ENCODE measurements around the gene ZNF514. TPM values are rescaled to one million over a fixed set of nuclear protein-coding genes. Genes with fewer than 3 reads are reported as not detected.
"Not testable (repeated sequence)": the region's sequence is repeated elsewhere in the genome, so short reads cannot be mapped to it uniquely, and the experiment has no call there.

Gene ZNF514
- polyA plus RNA-seq, 5 donors: 35.1 to 48.7 (median 41.3) TPM

- no peak for DNase-seq
Observed at GRCh38 chr2:95149397-95149984, 10.2 kb downstream of the ZNF514 start.

DNA sequence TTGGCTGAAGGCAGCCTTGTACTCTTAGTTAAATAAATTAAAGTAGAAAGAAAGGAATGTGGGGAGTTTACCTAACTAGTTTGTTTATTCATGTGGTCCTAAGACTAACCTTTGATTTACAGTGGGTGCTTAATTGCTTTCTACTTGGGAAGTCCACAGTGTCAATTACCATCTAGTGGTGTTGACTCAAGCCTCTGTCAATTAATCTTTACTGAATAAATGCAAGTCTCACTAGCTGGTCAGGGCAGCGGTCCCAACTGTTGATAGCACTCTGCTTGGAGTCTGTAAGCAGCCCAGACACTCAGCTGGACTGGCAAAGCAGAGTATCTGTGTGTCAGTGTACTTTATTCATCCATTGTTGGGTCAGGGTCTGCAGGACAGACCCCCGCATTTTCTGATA lies 15.8 kb downstream of the ZNF514 start:
- DNase-seq: no peak

DNA sequence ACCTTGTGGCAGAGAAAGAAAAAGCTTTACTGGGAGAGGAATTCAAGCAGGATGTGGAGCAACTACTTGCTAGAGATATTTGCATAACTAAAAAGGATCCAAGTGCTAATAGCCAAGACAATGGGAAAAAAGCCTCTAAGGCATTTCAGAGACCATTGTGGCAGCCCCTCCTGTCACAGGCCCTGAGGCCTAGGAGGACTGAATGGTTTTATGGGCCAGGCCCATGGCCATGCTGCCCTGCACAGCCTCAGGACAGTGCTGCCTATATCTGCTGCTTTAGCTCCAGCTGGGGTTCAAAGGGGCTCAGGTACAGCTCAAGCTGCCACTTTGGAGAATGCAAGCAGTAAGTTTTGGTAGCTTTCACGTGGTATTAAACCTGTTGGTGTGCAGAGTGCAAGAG lies 20.9 kb downstream of the ZNF514 start:
- no peak for DNase-seq

GRCh38 chr2:95122197-95122551 lies 37.5 kb downstream of the ZNF514 start:
- no peak for DNase-seq

DNA sequence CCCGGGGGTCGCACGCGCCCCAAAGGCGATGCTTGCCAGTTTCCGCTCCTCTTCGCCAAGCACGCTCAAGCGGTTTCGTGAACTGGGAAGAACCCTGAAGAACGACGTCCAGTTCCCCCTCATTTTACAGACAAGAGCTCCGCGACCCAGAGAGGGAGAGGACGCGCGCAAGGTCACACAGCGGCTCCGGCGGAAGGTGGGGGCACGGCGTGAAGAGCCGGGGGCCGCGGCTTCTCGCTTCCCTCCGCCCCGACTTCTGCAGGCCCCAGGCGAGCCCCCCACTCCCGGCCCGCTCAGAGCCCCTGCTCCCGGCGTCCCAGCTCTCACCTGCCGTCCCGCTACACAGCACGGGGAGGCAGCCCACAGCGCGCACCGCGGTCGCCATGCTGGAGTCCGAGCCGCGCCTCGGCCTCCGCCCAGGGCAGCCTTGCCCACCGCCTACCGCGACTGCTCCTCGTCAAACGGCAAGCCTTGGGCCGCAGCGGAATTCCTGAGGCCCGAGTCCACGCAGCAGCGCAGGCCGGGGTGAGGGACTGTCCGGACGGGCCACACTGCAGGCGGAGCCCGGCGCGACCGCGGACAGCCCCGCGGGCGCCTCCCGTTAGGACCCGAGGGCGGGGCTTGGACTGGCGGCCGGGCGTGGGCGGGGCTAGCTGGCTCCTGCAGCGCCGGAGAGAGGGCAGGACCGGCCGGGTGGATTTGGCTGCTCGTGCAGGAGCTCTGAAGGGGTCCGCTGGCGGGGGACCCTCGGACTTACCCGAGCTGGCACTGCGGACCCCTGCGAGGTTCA lies 38.0 kb downstream of the ZNF514 start, which contains the start of gene MRPS5:
TSS of gene MRPS5 (minus strand) at position 402 of the 790 bp plus-strand sequence. CDS start at position 385, 17 bp downstream.
- DNase-seq: peak; percentile 77 to 80

DNA sequence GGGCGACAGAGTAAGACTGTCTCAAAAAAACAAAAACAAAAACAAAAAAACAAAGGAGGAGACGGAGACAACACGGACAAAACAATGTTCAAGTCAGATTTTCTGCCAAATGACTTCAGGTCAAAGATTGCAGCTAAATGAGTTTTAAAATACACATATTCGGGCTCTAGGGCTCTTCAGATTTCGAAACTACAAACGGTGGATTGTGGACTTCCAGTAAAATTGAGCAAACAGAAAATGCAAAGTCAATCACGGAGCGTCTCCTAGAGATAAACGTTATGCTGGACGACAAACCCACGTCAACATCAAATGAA lies 38.6 kb downstream of the ZNF514 start:
- peak; percentile 29 to 40 for DNase-seq

- peak; percentile 24 to 44 for DNase-seq
Observed at GRCh38 chr2:95115418-95115817, 44.2 kb downstream of the ZNF514 start.

- DNase-seq: no peak
Observed at GRCh38 chr2:95113464-95113863, 46.2 kb downstream of the ZNF514 start.

DNA sequence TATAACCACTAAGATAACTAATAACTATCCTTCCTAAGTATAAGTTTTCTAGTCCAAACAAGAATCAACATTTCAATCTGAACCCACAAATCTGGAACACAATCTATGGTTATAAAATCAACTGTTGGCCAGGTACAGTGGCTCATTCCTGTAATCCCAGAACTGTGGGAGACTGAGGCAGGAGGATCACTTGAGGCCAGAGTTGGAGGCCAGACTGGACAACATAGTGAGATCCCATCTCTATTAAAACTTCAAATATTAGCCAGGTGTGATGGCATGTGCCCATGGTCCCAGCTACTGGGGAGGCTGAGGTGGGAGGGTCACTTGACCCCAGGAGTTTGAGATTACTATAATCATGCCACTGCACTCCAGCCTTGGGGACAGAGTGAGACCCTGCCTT lies 49.3 kb downstream of the ZNF514 start:
- DNase-seq: no peak

DNA sequence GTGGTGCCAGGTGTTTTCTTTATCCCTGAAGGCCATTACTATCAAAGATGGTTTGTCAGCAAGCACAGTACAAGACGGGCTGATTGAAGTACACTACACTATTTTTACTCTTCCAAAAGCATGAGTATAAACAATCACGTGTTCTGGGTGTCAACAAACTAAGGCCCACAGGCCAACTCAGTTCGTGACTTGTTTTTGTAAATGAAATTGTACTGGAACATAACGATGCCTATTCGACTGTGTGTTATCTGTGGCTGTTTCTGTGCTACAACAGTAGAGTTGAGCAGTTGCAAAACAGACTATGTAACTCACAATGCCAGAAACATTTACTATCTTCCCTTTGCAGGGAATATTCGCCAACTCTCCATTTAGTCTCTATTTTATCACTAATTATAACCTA lies 50.4 kb downstream of the ZNF514 start:
- DNase-seq: no peak

- DNase-seq: no peak
Observed at GRCh38 chr2:95106081-95106480, 53.6 kb downstream of the ZNF514 start.

DNA sequence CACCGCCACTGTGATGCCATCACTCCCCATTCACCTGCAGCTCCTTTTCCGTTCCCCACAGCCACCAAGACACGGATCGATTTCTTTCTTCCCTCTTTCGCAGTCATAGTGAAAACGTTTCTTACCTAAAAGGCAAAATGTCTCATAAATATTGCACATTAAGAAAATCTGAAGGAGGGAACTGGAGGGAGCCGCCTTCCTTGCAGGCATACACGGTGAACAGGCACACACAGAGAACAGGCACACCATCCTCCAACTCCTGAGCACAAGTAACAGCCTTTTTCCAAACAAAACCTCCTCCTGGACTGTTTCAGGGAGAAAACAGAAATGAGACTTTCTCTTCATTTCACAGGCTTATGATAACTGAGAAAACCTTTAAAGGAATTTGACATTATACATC lies 55.0 kb downstream of the ZNF514 start:
- DNase-seq: no peak

- no peak for DNase-seq
Observed at GRCh38 chr2:95099910-95100309, 59.7 kb downstream of the ZNF514 start.

- not testable (repeated sequence) for DNase-seq
Observed at GRCh38 chr2:95098273-95098672, 61.4 kb downstream of the ZNF514 start.

Other genes with a start within 250 kb of the ZNF514 start
- 1 to 10 TPM in 2 of 5 donors, under 1 TPM in 3; 0.51 to 2.4 (median 0.78) TPM for gene MAL, start 134.1 kb downstream of the ZNF514 start, polyA plus RNA-seq (ENCODE audit: insufficient read depth in 1 of 5, insufficient read length in 5 of 5, low replicate concordance in 1 of 5)
- 100 to 1,000 TPM in 1 of 5 donors, 10 to 100 TPM in 4; 81.2 to 103 (median 88.0) TPM for gene MRPS5, start 38.0 kb downstream of the ZNF514 start, polyA plus RNA-seq (ENCODE audit: insufficient read depth in 1 of 5, insufficient read length in 5 of 5, low replicate concordance in 1 of 5)
- 1 to 10 TPM; 5.6 to 9.1 (median 8.2) TPM for gene ZNF2, start 6.0 kb upstream of the ZNF514 start, polyA plus RNA-seq (ENCODE audit: insufficient read depth in 1 of 5, insufficient read length in 5 of 5, low replicate concordance in 1 of 5)
- 1 to 10 TPM; 2.5 to 5.7 (median 4.2) TPM for gene ZNF892, start 47.7 kb upstream of the ZNF514 start, polyA plus RNA-seq (ENCODE audit: insufficient read depth in 1 of 5, insufficient read length in 5 of 5, low replicate concordance in 1 of 5)
- gene PROM2, start 114.6 kb upstream of the ZNF514 start, polyA plus RNA-seq (ENCODE audit: insufficient read depth in 1 of 5, insufficient read length in 5 of 5, low replicate concordance in 1 of 5): 10 to 100 TPM in 4 of 5 donors, 1 to 10 TPM in 1; 8.5 to 14.6 (median 14.2) TPM
- gene KCNIP3, start 137.5 kb upstream of the ZNF514 start, polyA plus RNA-seq (ENCODE audit: insufficient read depth in 1 of 5, insufficient read length in 5 of 5, low replicate concordance in 1 of 5): 10 to 100 TPM in 1 of 5 donors, 1 to 10 TPM in 4; 6.2 to 10.0 (median 7.4) TPM
- gene FAHD2A, start 242.9 kb upstream of the ZNF514 start, polyA plus RNA-seq (ENCODE audit: insufficient read depth in 1 of 5, insufficient read length in 5 of 5, low replicate concordance in 1 of 5): 10 to 100 TPM; 33.5 to 46.3 (median 38.4) TPM